Psoas muscle (tissue), 8 donors: ENCODE results near the gene MED20. TPM values are rescaled to one million over a fixed set of nuclear protein-coding genes. Genes with fewer than 3 reads are reported as not detected.

Experiments
- ATAC-seq, 4 donors: fragments of 200-7000 bp; cut with Tn5 transposase; one replicate each; pipeline ENCODE4 v1.9.1; 2020; ENCODE audit warnings: moderate library complexity in 3 of 4, mild to moderate bottlenecking in 2 of 4
- DNase-seq, 2 donors: peaks; one replicate each; pipeline ENCODE4 v3.0.0-alpha.2; 2020
- H3K27ac ChIP-seq: fragments of 200-600 bp; one replicate; pipeline ENCODE4 v1.8.0; 2022
- H3K27me3 ChIP-seq, 3 donors: fragments of 200-600 bp in 1 of 3; one replicate each; pipeline versions ENCODE4 v1.6.1 to v1.8.0; 2013 to 2022; ENCODE audit warnings: low read length in 2 of 3, mild to moderate bottlenecking in 2 of 3, moderate library complexity in 1 of 3; ENCODE audit not compliant: insufficient read depth in 3 of 3
- H3K36me3 ChIP-seq, 2 donors: fragments of 200-600 bp in 1 of 2; one replicate each; pipeline versions ENCODE4 v1.6.1 to v1.8.0; 2013 to 2022; ENCODE audit warnings: low read depth in 1 of 2, mild to moderate bottlenecking in 1 of 2, moderate library complexity in 1 of 2; ENCODE audit not compliant: insufficient read depth in 1 of 2
- H3K4me1 ChIP-seq: fragments of 200-600 bp; one replicate; pipeline ENCODE4 v1.8.0; 2022
- H3K4me3 ChIP-seq: fragments of 200-600 bp; one replicate; pipeline ENCODE4 v1.8.0; 2022; ENCODE audit warnings: mild to moderate bottlenecking
- H3K9me3 ChIP-seq: fragments of 200-600 bp; one replicate; pipeline ENCODE4 v1.8.0; 2022
- WGBS, 3 donors: extraction: QIAGEN DNeasy Blood & Tissue Kit; methylation state at CpG; one replicate each; pipeline versions ENCODE4 v1.1.6 to v1.1.7; 2013; 5-methylcytosine and 5-hydroxymethylcytosine counted together
- intact Hi-C, 2 donors: fragments of 100-400 bp; cut with DNase I; formaldehyde crosslinking; loops; one replicate each; pipeline versions ENCODE4 v1.11.0 to v1.14.2; 2022
- long read RNA-seq, 2 donors: library from polyadenylated mRNA; unstranded; transcript quantifications; one replicate each; pipeline ENCODE4 v2.0.0, GENCODE V29; 2021
- polyA plus RNA-seq, 3 donors: library from polyadenylated mRNA; stranded (reverse); fragments of 200-250 nt; gene quantifications; one replicate each; pipeline ENCODE4 v1.2.3, GENCODE V29; 2013
- total RNA-seq, 4 donors: library from RNA; stranded (reverse); fragmentation: NEBNext Ultra II Directional in 2 of 4; extraction: Animal tissue kit (Norgen Biotek cat#: 25700) in 2 of 4; gene quantifications; one replicate each; pipeline versions ENCODE4 v1.2.1 to v1.2.4, GENCODE V29; 2021 to 2023
- TF ChIP-seq, protein P1 (sequence below): fragments of 200-600 bp; IDR thresholded peaks from one replicate; pipeline ENCODE4 v1.8.0; 2022; ENCODE audit warnings: antibody characterized with exemption
- donor health status: healthy with polysubstance abuse.
- donor health status: DM: no; HTN: no; CAD: no; lungs with moderate emphysema.
- donor health status: Bipolar disorder and iron deficiency.
- donor health status: healthy.
- donor health status: DM: yes; HTN: yes; CAD: no.
- donor health status: DM: no; HTN: no; CAD: no.
- donor health status: DM: no; HTN: no; CAD: no.
- donor health status: DM: yes; HTN: yes; CAD: no.

MED20 gene, protein sequence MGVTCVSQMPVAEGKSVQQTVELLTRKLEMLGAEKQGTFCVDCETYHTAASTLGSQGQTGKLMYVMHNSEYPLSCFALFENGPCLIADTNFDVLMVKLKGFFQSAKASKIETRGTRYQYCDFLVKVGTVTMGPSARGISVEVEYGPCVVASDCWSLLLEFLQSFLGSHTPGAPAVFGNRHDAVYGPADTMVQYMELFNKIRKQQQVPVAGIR
- total RNA-seq (10 to 100 TPM; 12.9 to 19.6 (median 15.0) TPM), polyA plus RNA-seq (10 to 100 TPM in 2 of 3 donors, 1 to 10 TPM in 1; 9.2 to 28.1 (median 18.5) TPM)
- long read RNA-seq, donor 1, transcript MED20-201 (4 exons, 2,438 nt): major isoform, 6 of 7 reads
- long read RNA-seq, donor 1, partial matches to known transcripts: 0 of 7 reads
- long read RNA-seq, donor 1, other reads (novel, unspliced or antisense): 1 of 7 reads
- long read RNA-seq, donor 2, transcript MED20-201 (4 exons, 2,438 nt): major isoform, 13 of 17 reads
- long read RNA-seq, donor 2, partial matches to known transcripts: 0 of 17 reads
- long read RNA-seq, donor 2, other reads (novel, unspliced or antisense): 3 of 17 reads

DNA sequence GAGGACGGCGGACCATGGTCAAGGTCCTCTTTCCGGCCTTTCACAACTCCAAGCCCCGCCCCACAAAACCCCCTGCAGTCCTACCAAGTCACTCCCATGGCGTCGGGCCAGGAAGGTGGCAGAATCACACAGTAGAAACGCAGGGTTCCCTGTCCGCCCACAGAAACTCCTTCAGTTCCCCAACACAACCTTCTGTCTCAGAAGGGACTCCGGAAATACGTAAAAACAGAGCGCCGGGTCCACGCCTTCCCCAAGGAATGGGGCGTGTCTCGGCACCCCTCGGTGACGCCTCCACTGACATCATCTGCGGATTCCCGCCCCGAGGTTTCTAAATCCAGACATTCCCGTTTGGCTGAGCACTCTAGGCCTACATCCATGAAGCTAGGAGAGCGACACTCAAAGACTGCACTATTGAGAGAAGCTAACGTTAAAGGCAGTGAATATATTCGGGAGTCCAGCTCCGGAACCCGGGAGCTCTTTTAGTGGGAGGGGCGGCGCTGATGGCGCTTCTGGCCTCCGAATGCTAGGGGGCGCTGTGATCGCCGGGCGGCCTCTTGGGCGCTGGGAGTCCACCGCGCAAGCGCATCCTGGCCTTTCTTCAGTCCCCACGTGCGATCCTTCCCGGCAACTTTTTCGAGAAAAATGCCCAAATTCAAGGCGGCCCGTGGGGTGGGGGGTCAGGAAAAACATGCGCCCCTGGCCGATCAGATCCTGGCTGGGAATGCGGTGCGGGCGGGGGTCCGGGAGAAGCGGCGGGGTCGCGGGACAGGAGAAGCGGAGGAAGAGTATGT, at the start of gene MED20, which contains the start of gene BYSL:
Gene MED20, minus strand, starts transcription at position 219 of the 791 bp plus-strand sequence. Its CDS starts 121 bp downstream, at position 98.
Gene BYSL, plus strand, starts transcription at position 579 of the 791 bp plus-strand sequence. Its CDS starts 64 bp downstream, at position 643.
- TF ChIP-seq, protein P1, sequence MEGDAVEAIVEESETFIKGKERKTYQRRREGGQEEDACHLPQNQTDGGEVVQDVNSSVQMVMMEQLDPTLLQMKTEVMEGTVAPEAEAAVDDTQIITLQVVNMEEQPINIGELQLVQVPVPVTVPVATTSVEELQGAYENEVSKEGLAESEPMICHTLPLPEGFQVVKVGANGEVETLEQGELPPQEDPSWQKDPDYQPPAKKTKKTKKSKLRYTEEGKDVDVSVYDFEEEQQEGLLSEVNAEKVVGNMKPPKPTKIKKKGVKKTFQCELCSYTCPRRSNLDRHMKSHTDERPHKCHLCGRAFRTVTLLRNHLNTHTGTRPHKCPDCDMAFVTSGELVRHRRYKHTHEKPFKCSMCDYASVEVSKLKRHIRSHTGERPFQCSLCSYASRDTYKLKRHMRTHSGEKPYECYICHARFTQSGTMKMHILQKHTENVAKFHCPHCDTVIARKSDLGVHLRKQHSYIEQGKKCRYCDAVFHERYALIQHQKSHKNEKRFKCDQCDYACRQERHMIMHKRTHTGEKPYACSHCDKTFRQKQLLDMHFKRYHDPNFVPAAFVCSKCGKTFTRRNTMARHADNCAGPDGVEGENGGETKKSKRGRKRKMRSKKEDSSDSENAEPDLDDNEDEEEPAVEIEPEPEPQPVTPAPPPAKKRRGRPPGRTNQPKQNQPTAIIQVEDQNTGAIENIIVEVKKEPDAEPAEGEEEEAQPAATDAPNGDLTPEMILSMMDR: peak; percentile 96
- DNase-seq (peak; percentile 92 to 96), ATAC-seq (peak; percentile 97 to 99 (median 98))
- Histone ChIP-seq H3K4me3 (peak within 1 kb of the TSS; percentile 87), H3K36me3 (peaks cover 2 to 30% of the 10 kb centered on the region in 2 donors), H3K27me3 (no peaks in the 10 kb centered on the region), H3K4me1 (peaks cover 30% of the 10 kb centered on the region), H3K27ac (peak within 1 kb of the TSS; percentile 99), H3K9me3 (no peaks in the 10 kb centered on the region)
- WGBS, 3 donors: 0 to 1% (median 0%) methylated on average over 53 to 55 of the region's 55 CpGs
- intact Hi-C loops: loop anchor here (2.0 to 5.0 kb wide), 2 partner anchors 134 to 296 kb away; partner anchors contain the start of genes MRPS10 (in 2 of the 2) and TOMM6 (in 2 of the 2)

DNA sequence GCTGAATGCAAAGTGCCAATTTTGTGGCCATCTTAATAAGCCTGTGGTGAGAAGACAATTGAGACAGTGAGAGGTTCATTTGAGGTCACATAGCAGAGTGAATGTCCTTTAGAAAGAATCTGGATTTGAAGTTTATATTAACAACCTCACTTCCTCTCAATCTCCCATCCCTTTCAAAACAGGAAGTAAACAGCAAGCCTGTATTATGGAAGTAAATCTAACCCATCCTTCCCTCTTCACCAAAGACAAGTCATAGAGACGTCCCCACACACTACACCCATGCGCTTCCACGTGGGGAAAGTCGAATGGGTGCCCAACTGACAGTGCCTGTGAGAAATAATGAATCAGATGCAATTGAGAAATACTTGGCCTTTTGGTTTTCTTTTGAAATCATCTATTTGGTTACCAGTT, 49.5 kb upstream of the MED20 start:
- no peaks in the 10 kb centered on the region for H3K9me3 ChIP-seq
- intact Hi-C loops: no loop called here
- H3K4me1 ChIP-seq: no peaks in the 10 kb centered on the region
- no peaks in the 10 kb centered on the region for H3K27me3 ChIP-seq
- 37 to 53% (median 43%) methylated on average over 4 of the region's 4 CpGs for WGBS, 3 donors
- no peaks in the 10 kb centered on the region for H3K36me3 ChIP-seq
- TF ChIP-seq, protein P1: no peak
- ATAC-seq (peak in 1 of 4 donors; percentile 58), DNase-seq (peak; percentile 35 to 58)
- no peak overlapping the region for H3K4me3 ChIP-seq
- no peak overlapping the region for H3K27ac ChIP-seq

DNA sequence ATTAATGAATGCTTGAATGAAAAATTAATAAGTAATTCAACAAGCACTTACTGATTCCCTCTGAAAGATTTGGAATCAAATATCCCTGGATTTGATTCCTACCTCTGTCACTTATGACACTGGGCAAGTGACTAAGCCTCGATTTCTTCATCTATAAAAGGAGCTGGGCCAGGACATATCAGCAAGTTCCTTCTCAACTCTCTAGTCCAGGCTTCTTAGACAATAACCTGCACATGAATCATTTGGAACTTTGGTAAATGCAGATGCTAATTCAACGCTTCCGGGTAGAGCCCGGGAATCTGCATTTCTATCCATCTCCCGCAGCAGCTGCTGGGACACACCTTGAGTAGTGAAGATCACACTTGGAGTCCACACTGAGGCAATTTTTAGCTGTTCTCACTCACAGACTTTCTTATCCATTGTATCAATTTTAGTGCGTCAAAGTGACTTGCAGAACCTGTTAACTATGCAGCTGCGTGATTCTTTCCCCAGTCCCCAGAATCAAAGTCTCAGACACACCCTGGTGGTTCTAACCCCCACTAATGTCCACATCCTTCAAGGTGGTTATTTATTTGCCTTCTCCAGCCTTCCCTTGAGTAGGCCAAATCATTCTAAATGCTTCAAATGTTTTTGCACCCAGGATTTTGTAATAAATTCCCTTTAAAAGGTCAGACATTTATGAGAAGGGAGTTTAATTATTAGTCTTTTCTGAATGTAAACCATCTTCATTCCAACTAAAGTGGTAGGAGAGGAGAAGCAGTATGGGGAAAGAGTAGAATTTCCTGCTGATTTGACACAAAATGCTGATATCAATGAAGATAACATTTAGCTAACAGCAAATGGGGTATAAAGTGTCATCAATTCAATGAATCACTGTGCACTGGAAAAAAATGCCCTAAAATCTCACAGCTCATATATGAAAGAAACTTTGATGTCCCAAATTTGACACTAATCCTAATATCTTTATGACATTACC, 46.7 kb upstream of the MED20 start:
- Histone ChIP-seq H3K9me3 (no peaks in the 10 kb centered on the region), H3K4me1 (no peaks in the 10 kb centered on the region), H3K27me3 (no peaks in the 10 kb centered on the region), H3K4me3 (no peak overlapping the region), H3K27ac (no peak overlapping the region), H3K36me3 (no peaks in the 10 kb centered on the region)
- intact Hi-C loops: no loop called here
- ATAC-seq: no peak
- 91 to 93% (median 92%) methylated on average over 7 of the region's 7 CpGs for WGBS, 3 donors
- no peak for DNase-seq
- TF ChIP-seq, protein P1: no peak

DNA sequence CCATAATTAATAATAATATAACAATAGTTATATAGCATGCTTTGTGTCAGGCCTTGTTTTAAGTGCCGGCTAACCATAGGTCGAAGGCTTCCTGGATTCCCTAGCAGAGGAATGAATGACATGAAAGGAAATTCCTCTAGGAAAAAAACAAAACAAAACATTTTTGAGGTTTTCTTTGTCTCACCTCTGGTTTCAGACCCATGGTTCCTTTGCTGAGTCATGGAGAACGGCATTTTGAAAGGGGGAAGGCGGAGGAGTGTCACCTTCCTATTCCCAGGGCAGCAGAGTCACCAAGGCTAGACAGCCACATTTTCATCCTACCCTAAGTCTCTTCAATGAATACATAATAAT, 46.0 kb upstream of the MED20 start:
- intact Hi-C loops: no loop called here
- Histone ChIP-seq H3K36me3 (no peaks in the 10 kb centered on the region), H3K4me1 (no peaks in the 10 kb centered on the region), H3K27me3 (no peaks in the 10 kb centered on the region), H3K4me3 (no peak overlapping the region), H3K9me3 (no peaks in the 10 kb centered on the region), H3K27ac (no peak overlapping the region)
- DNase-seq (no peak), ATAC-seq (no peak)
- TF ChIP-seq, protein P1: no peak
- 76 to 79% (median 76%) methylated on average over 4 of the region's 4 CpGs for WGBS, 3 donors
